KMS-11 (cell line): ENCODE results near the gene ABCA1.

ENCODE experiments used
- H2AFZ ChIP-seq: fragments of 200-600 bp; sonication (generic); 2 replicates; pipeline ENCODE4 v1.6.1; 2016; ENCODE audit warnings: antibody characterized with exemption, mixed run types, low read depth
- H3K27ac ChIP-seq: fragments of 200-600 bp; sonication (generic); 2 replicates; pipeline ENCODE4 v1.6.1; 2016; ENCODE audit warnings: mild to moderate bottlenecking, mixed run types
- H3K27me3 ChIP-seq: fragments of 200-600 bp; sonication (generic); 2 replicates; pipeline ENCODE4 v1.6.1; 2017; ENCODE audit warnings: mild to moderate bottlenecking, low read depth, mixed run types, moderate library complexity; ENCODE audit not compliant: insufficient read depth
- H3K36me3 ChIP-seq: fragments of 200-600 bp; sonication (generic); 2 replicates; pipeline ENCODE4 v1.6.1; 2017; ENCODE audit warnings: mild to moderate bottlenecking, mixed run types; ENCODE audit not compliant: insufficient read depth
- H3K4me1 ChIP-seq: fragments of 200-600 bp; sonication (generic); 2 replicates; pipeline ENCODE4 v1.6.1; 2016; ENCODE audit warnings: mild to moderate bottlenecking, low read depth, mixed run types; ENCODE audit not compliant: poor library complexity, severe bottlenecking
- H3K4me2 ChIP-seq: fragments of 200-600 bp; sonication (generic); 2 replicates; pipeline ENCODE4 v1.7.0; 2016; ENCODE audit warnings: mild to moderate bottlenecking, mixed run types
- H3K4me3 ChIP-seq: fragments of 200-600 bp; sonication (generic); IDR thresholded peaks from 2 replicates; pipeline ENCODE4 v1.6.1; 2017; ENCODE audit warnings: low read depth, low read length, mixed read lengths; ENCODE audit not compliant: insufficient read depth
- H3K79me2 ChIP-seq: fragments of 200-600 bp; sonication (generic); 2 replicates; pipeline ENCODE4 v1.6.1; 2016; ENCODE audit warnings: low read depth, mixed run types; ENCODE audit not compliant: insufficient read depth
- H3K9ac ChIP-seq: fragments of 200-600 bp; sonication (generic); 2 replicates; pipeline ENCODE4 v1.6.1; 2016; ENCODE audit warnings: mild to moderate bottlenecking, mixed run types
- H4K20me1 ChIP-seq: fragments of 200-600 bp; sonication (generic); 2 replicates; pipeline ENCODE4 v1.6.1; 2016; ENCODE audit warnings: mild to moderate bottlenecking, mixed run types; ENCODE audit not compliant: insufficient read depth
- CTCF ChIP-seq: fragments of 200-600 bp; sonication (generic); conservative IDR thresholded peaks from 2 replicates; pipeline ENCODE4 v1.6.1; 2017; ENCODE audit warnings: low read depth, mild to moderate bottlenecking, antibody characterized with exemption, low read length, moderate library complexity, mixed read lengths

Gene ABCA1

GRCh38 chr9:104854613-104855012, 73.3 kb downstream of the ABCA1 start:
- Histone ChIP-seq H3K27me3 (no peaks in the 10 kb centered on the region), H4K20me1 (no peaks in the 10 kb centered on the region), H3K27ac (no peak overlapping the region), H2AFZ (no peak overlapping the region), H3K36me3 (no peaks in the 10 kb centered on the region), H3K4me1 (peaks cover 4% of the 10 kb centered on the region), H3K79me2 (no peaks in the 10 kb centered on the region), H3K4me2 (no peak overlapping the region), H3K9ac (no peak overlapping the region), H3K4me3 (no peak overlapping the region)
- TF ChIP-seq CTCF = no peak

- Histone ChIP-seq H3K4me1 (no peaks in the 10 kb centered on the region), H2AFZ (no peak overlapping the region), H3K9ac (no peak overlapping the region), H3K4me3 (no peak overlapping the region), H3K27me3 (no peaks in the 10 kb centered on the region), H4K20me1 (no peaks in the 10 kb centered on the region), H3K79me2 (no peaks in the 10 kb centered on the region), H3K4me2 (no peak overlapping the region), H3K27ac (no peak overlapping the region), H3K36me3 (no peaks in the 10 kb centered on the region)
- no peak for TF ChIP-seq CTCF
Measured at GRCh38 chr9:104853683-104854082, 74.3 kb downstream of the ABCA1 start.

GRCh38 chr9:104853159-104853558, 74.8 kb downstream of the ABCA1 start:
- no peak overlapping the region for H3K4me2 ChIP-seq
- no peak for TF ChIP-seq CTCF
- no peak overlapping the region for H3K4me3 ChIP-seq
- no peaks in the 10 kb centered on the region for H3K79me2 ChIP-seq
- no peak overlapping the region for H2AFZ ChIP-seq
- no peaks in the 10 kb centered on the region for H3K4me1 ChIP-seq
- H3K36me3 ChIP-seq = no peaks in the 10 kb centered on the region
- H3K27me3 ChIP-seq = no peaks in the 10 kb centered on the region
- H3K27ac ChIP-seq = no peak overlapping the region
- H3K9ac ChIP-seq = no peak overlapping the region
- no peaks in the 10 kb centered on the region for H4K20me1 ChIP-seq

- TF ChIP-seq CTCF = no peak
- no peak overlapping the region for H3K9ac ChIP-seq
- H3K79me2 ChIP-seq = no peaks in the 10 kb centered on the region
- H3K27ac ChIP-seq = no peak overlapping the region
- H4K20me1 ChIP-seq = no peaks in the 10 kb centered on the region
- no peak overlapping the region for H3K4me3 ChIP-seq
- H3K27me3 ChIP-seq = no peaks in the 10 kb centered on the region
- no peak overlapping the region for H3K4me2 ChIP-seq
- H2AFZ ChIP-seq = no peak overlapping the region
- no peaks in the 10 kb centered on the region for H3K4me1 ChIP-seq
- no peaks in the 10 kb centered on the region for H3K36me3 ChIP-seq
Measured at GRCh38 chr9:104851546-104851920, 76.4 kb downstream of the ABCA1 start.
